ENCODE data around the gene EIF4E3. TPM values are rescaled to one million over a fixed set of nuclear protein-coding genes. Genes with fewer than 3 reads are reported as not detected.

The EIF4E3 gene
- total and polyA plus RNA-seq, 2 donors (not counting 1 experiment from before 2014, with no cell fraction given) = 1.00 to 5.0 TPM

GRCh38 chr3:71722693-71723092, 2.5 kb downstream of the EIF4E3 start:
- Histone ChIP-seq H3K79me2 (ENCODE audit: control insufficient read depth, insufficient read depth, low read length) (no peaks in the 10 kb centered on the region), H3K9ac (ENCODE audit: low read length) (no peak overlapping the region), H3K36me3 (replicated peaks in 1 of 2; ENCODE audit: control extremely low read depth in 1 of 2, control insufficient read depth in 1 of 2, extremely low read depth in 1 of 2, insufficient read depth in 2 of 2, low read length in 1 of 2) (no peaks in the 10 kb centered on the region), H2AFZ (ENCODE audit: insufficient read depth, low read depth, low read length, poor library complexity, severe bottlenecking) (no peak overlapping the region), H4K20me1 (ENCODE audit: control insufficient read depth, insufficient read depth, low read length, poor library complexity, severe bottlenecking) (no peaks in the 10 kb centered on the region), H3K4me3 (ENCODE audit: control extremely low read depth in 1 of 5, extremely low read depth in 1 of 5, insufficient read depth in 1 of 5, low read depth in 2 of 5, low read length in 4 of 5) (no peak overlapping the region), H3K9me3 (ENCODE audit: control extremely low read depth in 1 of 3, control insufficient read depth in 2 of 3, insufficient read depth in 1 of 3, low read length in 2 of 3) (no peaks in the 10 kb centered on the region), H3K27me3 (replicated peaks in 1 of 4; ENCODE audit: control extremely low read depth in 1 of 4, control insufficient read depth in 3 of 4, insufficient read depth in 4 of 4, low read length in 3 of 4) (peaks cover 0 to 21% (median 0%) of the 10 kb centered on the region in 4 experiments), H3K27ac (ENCODE audit: low read length in 2 of 2) (no peak overlapping the region), H3K4me1 (ENCODE audit: control insufficient read depth in 2 of 2, insufficient read depth in 2 of 2, low read length in 2 of 2) (peaks cover 24 to 29% of the 10 kb centered on the region in 2 donors), H3K4me2 (replicated peaks; ENCODE audit: low read depth, low read length, poor library complexity, severe bottlenecking) (no peak overlapping the region)
- H3K4me3 Mint-ChIP-seq = no peak overlapping the region
- H3K27me3 Mint-ChIP-seq = peaks cover 12% of the 10 kb centered on the region
- 100% methylated on average over 1 of the region's 1 CpG for WGBS (ENCODE audit: insufficient coverage)
- TF ChIP-seq, protein P1, sequence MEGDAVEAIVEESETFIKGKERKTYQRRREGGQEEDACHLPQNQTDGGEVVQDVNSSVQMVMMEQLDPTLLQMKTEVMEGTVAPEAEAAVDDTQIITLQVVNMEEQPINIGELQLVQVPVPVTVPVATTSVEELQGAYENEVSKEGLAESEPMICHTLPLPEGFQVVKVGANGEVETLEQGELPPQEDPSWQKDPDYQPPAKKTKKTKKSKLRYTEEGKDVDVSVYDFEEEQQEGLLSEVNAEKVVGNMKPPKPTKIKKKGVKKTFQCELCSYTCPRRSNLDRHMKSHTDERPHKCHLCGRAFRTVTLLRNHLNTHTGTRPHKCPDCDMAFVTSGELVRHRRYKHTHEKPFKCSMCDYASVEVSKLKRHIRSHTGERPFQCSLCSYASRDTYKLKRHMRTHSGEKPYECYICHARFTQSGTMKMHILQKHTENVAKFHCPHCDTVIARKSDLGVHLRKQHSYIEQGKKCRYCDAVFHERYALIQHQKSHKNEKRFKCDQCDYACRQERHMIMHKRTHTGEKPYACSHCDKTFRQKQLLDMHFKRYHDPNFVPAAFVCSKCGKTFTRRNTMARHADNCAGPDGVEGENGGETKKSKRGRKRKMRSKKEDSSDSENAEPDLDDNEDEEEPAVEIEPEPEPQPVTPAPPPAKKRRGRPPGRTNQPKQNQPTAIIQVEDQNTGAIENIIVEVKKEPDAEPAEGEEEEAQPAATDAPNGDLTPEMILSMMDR (IDR thresholded peaks at IDR 0.05) = no peak
- no peak for TF ChIP-seq EZH2 (IDR thresholded peaks at IDR 0.05; ENCODE audit: borderline replicate concordance, insufficient read depth, low read depth, low read length, poor library complexity, severe bottlenecking)
- ChIA-PET CTCF (interaction anchor here (3.0 kb wide), 1 partner anchor 10 kb away, joined by 22 read pairs; no protein-coding TSS in a partner anchor), POLR2A (no interaction called here)
- no peak overlapping the region for H3K27ac Mint-ChIP-seq
- intact Hi-C loops (cut with micrococcal nuclease) = loop anchor here (2.0 to 10.0 kb wide), 3 partner anchors 382 to 1272 kb away; partner anchors contain the start of genes PPP4R2 and SHQ1
- ATAC-seq (ENCODE audit: low read depth) (no peak), DNase-seq (no peak)
- H3K9me3 Mint-ChIP-seq (ENCODE audit: insufficient read depth) = no peaks in the 10 kb centered on the region
- H3K4me1 Mint-ChIP-seq = peaks cover 34% of the 10 kb centered on the region

DNA sequence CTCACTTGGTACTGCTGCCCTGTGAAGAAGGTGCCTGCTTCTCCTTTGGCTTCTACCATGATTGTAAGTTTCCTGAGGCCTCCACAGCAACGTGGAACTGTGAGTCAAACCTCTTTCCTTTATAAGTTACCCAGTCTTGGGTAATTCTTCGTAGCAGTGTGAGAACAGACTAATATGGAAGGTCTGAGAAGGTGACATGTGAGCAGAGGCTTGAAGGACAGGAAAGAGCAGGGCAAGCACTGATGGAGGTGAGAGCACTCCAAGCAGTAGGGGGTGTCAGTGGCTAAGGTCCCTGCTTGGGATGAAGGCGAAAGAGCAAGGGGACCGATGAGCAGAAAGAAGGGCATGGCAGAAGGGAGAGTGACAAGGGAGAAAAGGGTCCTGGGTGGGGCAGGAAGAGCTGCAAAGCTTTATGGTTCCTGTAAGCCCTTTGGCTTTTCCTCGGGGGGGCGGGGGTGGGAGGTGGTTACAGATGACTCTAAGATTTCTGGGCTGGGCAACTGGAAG, 3.5 kb downstream of the EIF4E3 start:
- Histone ChIP-seq H3K4me3 (ENCODE audit: control extremely low read depth in 1 of 5, extremely low read depth in 1 of 5, insufficient read depth in 1 of 5, low read depth in 2 of 5, low read length in 4 of 5) (no peak overlapping the region), H4K20me1 (ENCODE audit: control insufficient read depth, insufficient read depth, low read length, poor library complexity, severe bottlenecking) (no peaks in the 10 kb centered on the region), H3K4me1 (ENCODE audit: control insufficient read depth in 2 of 2, insufficient read depth in 2 of 2, low read length in 2 of 2) (peaks cover 24 to 29% of the 10 kb centered on the region in 2 donors), H3K79me2 (ENCODE audit: control insufficient read depth, insufficient read depth, low read length) (no peaks in the 10 kb centered on the region), H3K9ac (ENCODE audit: low read length) (no peak overlapping the region), H3K36me3 (replicated peaks in 1 of 2; ENCODE audit: control extremely low read depth in 1 of 2, control insufficient read depth in 1 of 2, extremely low read depth in 1 of 2, insufficient read depth in 2 of 2, low read length in 1 of 2) (no peaks in the 10 kb centered on the region), H3K27me3 (replicated peaks in 1 of 4; ENCODE audit: control extremely low read depth in 1 of 4, control insufficient read depth in 3 of 4, insufficient read depth in 4 of 4, low read length in 3 of 4) (peaks cover 0 to 21% (median 0%) of the 10 kb centered on the region in 4 experiments), H3K27ac (ENCODE audit: low read length in 2 of 2) (no peak overlapping the region), H3K9me3 (ENCODE audit: control extremely low read depth in 1 of 3, control insufficient read depth in 2 of 3, insufficient read depth in 1 of 3, low read length in 2 of 3) (no peaks in the 10 kb centered on the region), H2AFZ (ENCODE audit: insufficient read depth, low read depth, low read length, poor library complexity, severe bottlenecking) (peak overlapping the region; percentile 19), H3K4me2 (replicated peaks; ENCODE audit: low read depth, low read length, poor library complexity, severe bottlenecking) (no peak overlapping the region)
- ChIA-PET CTCF (interaction anchor here (2.4 kb wide), 1 partner anchor 8 kb away, joined by 8 read pairs; no protein-coding TSS in a partner anchor), POLR2A (interaction anchor here (0.6 kb wide), 1 partner anchor 380 kb away, joined by 3 read pairs; no protein-coding TSS in a partner anchor)
- H3K4me3 Mint-ChIP-seq = no peak overlapping the region
- H3K9me3 Mint-ChIP-seq (ENCODE audit: insufficient read depth) = no peaks in the 10 kb centered on the region
- TF ChIP-seq EZH2 (IDR thresholded peaks at IDR 0.05; ENCODE audit: borderline replicate concordance, insufficient read depth, low read depth, low read length, poor library complexity, severe bottlenecking) = no peak
- TF ChIP-seq, protein P1 (IDR thresholded peaks at IDR 0.05) = no peak
- 46% methylated on average over 4 of the region's 6 CpGs for WGBS (ENCODE audit: insufficient coverage)
- H3K27me3 Mint-ChIP-seq = peaks cover 12% of the 10 kb centered on the region
- intact Hi-C loops (cut with micrococcal nuclease) = loop anchor here (2.0 to 10.0 kb wide), 3 partner anchors 383 to 1273 kb away; partner anchors contain the start of genes PPP4R2 and SHQ1
- ATAC-seq (ENCODE audit: low read depth) (no peak), DNase-seq (no peak)
- no peak overlapping the region for H3K27ac Mint-ChIP-seq
- H3K4me1 Mint-ChIP-seq = peaks cover 34% of the 10 kb centered on the region

Data from B cell (primary cell).